Ovary (tissue), 3 donors: ENCODE data around the gene IL17RD.

Source experiments
- POLR2A ChIP-seq: fragments of 450-650 bp; IDR thresholded peaks from one replicate; pipeline ENCODE4 v1.6.1; 2017; ENCODE audit warnings: antibody characterized with exemption, mild to moderate bottlenecking, moderate library complexity
- TF ChIP-seq, protein P1 (sequence below), 3 donors: fragments of 450-650 bp in 2 of 3; fragments of 200-600 bp in 1 of 3; IDR thresholded peaks; one replicate each; pipeline versions ENCODE4 v1.5.1 to v1.8.0; 2016 to 2022; ENCODE audit warnings: antibody characterized with exemption in 3 of 3, mild to moderate bottlenecking in 1 of 3
- donor health status: DM: no; HTN: no; CAD: no.

DNA sequence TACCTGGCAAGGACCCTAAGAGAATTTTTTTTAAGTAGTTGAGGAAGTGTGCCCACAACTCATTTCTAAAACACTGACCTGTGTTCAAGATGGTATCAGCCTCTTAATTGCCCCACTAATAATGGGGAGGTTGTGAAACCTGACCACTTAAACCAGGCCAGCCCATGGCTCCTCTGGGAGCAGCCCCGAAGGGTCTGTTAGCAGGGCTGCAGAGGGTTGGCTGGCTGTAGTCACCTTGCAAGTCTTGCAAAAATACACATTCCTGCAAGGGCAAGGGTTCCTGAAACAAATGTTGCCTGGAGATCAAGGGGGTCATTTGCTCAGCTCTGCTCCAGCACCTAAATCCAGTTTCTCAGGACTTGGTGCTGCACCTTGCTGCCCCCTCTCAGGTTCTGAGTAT lies 3.2 kb downstream of the IL17RD start:
- TF ChIP-seq POLR2A, result no peak
- TF ChIP-seq, protein P1, sequence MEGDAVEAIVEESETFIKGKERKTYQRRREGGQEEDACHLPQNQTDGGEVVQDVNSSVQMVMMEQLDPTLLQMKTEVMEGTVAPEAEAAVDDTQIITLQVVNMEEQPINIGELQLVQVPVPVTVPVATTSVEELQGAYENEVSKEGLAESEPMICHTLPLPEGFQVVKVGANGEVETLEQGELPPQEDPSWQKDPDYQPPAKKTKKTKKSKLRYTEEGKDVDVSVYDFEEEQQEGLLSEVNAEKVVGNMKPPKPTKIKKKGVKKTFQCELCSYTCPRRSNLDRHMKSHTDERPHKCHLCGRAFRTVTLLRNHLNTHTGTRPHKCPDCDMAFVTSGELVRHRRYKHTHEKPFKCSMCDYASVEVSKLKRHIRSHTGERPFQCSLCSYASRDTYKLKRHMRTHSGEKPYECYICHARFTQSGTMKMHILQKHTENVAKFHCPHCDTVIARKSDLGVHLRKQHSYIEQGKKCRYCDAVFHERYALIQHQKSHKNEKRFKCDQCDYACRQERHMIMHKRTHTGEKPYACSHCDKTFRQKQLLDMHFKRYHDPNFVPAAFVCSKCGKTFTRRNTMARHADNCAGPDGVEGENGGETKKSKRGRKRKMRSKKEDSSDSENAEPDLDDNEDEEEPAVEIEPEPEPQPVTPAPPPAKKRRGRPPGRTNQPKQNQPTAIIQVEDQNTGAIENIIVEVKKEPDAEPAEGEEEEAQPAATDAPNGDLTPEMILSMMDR (IDR thresholded peaks at IDR 0.05), result no peak
